HG03039 (cell line): ENCODE measurements around the gene FTL.

Source experiments
- ATAC-seq: cut with Tn5 transposase; IDR thresholded peaks from one replicate; pipeline ENCODE4 v1.9.1; 2021; ENCODE audit warnings: mild to moderate bottlenecking, moderate library complexity; ENCODE audit not compliant: unreplicated experiment

FTL gene

DNA sequence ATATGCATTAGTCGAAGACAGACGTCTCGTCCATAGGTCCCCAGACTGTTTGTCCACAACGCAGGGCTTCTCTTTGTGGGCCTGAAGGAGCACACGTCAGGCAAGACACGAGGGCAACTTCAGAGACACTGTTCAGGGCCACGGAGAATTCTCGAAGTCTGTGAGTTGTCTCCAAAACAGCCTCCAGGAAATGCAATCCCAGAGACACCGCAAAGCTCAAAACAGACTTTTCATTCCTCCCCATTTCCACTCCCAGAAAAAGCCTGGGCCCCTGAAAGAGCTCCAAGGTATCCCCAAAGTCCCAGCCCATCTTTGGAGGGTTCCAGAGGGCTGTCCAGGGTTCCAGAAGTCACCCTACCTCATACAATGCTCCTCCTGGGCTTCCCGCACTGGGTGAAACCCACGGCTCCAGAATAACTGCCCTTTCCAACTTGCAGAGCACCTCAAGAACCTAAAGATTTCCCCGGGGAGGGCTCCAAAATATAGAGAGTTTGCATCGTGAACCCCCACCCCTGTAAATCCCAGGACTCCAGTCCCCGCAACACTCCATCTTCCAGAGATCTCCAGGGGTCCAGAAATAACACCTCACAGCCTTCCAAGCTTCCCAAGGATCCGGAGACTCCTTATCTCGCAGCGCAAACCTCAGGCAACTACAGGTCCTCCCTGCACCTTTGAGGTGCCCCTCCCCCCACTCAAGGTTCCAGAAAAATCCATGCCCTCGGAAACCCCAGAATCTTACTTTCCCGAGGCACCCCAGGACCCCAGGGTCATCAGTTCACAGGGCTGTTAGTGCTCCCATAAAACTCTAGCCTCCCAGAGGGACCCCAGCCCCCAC lies 687 bp upstream of the FTL start:
- no peak for ATAC-seq

DNA sequence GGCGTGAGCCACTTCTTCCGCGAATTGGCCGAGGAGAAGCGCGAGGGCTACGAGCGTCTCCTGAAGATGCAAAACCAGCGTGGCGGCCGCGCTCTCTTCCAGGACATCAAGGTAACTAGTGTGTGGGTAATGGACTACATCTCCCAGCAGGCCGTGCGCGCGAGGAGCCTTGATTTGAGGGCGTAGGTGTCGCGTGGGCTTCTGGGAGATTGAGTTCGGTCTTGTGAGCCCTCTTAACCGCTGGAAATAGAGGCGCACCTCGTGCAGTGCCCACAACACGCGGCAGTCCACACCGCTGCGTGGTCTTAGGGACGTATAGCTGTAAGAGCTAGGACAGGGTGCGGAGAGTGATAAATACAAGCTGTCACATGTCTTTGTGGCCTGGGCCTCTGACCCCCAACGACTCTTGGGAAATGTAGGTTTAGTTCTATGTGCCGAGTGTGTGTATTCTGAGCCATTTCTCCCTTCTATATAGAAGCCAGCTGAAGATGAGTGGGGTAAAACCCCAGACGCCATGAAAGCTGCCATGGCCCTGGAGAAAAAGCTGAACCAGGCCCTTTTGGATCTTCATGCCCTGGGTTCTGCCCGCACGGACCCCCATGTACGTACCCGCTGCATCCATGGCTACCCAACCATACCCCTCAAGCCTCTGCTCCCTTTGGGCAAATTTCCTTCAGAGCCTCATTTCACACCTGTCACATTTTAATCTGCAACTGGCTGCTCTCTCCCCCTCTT lies 864 bp downstream of the FTL start:
- no peak for ATAC-seq

DNA sequence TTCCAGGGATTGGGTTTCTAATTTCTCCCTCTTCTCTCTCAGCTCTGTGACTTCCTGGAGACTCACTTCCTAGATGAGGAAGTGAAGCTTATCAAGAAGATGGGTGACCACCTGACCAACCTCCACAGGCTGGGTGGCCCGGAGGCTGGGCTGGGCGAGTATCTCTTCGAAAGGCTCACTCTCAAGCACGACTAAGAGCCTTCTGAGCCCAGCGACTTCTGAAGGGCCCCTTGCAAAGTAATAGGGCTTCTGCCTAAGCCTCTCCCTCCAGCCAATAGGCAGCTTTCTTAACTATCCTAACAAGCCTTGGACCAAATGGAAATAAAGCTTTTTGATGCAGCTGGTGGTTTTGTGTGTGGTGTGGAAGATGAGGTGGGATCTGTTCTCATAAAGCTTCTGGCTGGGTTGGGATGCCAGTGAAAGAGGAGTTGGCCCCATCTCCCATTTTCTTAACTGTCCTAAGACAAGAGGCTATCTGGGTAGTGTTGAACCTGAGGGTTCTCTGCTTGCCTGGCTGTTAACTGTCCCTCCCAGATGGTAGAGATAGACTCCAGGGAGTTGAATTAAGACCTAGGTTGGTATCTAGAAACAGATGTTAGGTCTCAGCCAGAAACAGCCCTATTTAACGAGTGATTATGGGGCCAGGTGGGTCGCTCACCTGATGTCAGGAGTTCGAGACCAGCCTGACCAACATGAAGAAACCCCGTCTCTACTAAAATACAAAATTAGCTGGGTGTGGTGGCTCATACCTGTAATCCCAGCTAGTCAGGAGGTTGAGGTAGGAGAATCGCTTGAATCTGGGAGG lies 1.6 kb downstream of the FTL start:
- ATAC-seq = no peak

DNA sequence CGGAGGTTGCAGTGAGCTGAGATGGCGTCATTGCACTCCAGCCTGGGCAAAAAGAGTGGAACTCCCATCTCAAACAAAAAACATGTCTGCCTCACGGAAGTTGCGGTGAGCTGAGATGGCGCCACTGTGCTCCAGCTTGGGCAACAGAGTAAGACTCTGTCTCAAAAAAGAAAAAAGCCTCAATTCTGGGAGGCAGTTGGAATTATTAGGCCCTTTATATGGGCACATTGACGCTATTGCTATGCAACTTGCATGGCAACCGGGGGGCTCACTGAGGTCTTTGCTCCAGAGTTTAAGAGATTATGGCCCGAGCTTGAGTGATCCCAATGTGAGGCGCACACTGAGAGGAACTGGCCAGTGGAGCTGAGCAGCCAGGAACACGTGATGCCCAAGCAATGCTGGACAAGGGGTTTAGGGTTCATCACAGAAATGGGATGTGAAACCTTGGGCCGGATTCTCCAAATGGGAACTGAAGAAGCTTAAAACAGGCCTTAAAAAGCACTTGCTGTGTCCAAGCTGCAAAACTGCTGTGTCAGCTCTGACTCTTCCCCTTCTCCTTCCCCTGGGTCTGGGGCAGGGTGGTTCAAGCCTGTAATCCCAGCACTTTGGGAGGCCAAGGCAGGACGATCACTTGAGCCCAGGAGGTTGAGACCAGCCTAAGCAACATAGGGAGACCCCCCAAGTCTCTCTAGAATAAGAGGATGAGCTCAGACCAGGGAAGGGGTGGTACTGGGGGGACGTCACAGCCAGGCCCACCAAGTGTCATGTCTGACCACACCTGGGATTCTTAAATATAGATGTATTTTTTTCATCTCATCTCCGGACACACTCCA lies 2.5 kb downstream of the FTL start:
- ATAC-seq = no peak

DNA sequence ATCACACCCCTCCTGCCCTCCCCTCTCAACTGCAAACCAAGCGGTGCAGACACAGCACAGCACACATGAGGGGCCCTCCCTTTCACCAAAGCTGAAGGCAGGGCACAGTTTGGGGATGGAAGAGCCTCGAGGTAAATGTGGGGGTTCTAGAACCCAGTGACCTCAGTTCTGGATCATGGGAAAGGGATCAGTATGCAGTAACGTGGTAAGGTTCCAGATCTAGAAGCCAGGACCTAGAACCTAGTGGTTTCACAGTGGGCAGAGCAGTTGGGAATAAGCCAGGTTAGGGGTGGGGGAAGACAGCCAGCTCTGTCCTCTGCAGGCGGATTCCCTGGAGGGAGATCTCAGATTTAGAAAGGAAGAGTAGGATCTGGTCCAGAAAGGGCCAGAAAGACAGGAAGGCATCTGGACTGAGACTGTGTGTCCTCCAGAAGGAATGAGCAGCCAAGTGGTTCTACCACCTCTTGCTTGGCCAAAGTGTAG lies 3.1 kb downstream of the FTL start:
- no peak for ATAC-seq

DNA sequence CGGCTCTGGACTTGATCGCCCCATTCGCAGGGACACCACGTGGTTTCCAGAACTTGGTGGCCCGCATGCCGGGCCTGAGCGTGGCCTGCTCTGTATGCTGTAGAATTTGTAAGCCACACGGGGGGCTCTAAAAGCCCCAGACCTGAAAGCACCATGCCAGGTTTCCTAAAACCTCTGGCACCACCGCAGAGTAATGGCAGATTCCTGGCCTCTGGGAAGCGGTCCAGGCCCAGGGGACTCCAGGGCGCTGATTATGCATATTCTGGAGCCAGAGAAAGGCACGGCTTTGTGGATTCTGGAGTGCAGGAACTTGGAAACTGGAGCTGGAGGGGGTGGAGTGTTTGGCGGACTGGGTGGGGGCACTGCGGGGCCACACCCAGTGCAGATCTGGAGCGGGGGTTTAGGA lies 3.7 kb downstream of the FTL start:
- no peak for ATAC-seq

DNA sequence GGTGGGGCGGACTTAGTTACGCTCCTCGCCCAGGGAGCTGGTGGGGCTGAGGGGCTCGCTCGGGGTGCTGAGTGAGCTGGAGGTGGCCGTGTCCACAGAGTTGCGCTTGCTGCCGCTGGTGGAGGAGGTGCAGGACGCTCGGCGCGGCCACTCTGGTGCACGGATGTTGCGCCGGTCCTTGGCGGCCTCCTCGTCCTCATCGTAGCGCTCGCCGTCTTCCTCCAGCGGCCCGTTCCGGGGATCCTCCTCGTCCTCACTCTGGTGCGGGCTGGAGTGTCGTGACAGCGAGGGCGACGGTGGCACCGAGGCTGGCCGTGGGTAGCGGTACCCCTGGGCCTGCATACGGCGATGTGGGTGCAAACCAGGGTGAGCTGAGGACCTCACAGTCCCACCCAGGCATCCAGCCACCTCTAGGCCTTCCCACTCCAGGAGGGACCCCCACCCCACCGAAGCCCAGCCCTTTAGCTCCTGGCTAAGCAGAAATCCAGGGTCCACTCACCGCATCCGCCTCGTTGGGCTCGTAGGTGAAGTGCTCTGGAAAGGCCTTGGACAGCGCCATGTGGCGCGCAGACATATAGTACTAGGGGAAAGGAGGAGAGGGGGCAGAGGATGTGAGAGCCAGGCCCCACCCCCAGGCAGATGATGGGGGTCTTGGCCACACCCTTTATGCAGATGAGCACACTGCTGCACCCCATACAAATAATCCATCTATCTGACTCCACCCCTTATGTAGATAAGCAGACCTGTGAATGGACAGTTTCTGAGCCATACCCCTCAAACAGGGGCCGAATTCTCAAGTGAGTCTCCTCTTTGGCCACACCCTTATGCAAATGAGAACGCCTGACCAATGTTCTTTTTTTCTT lies 4.4 kb downstream of the FTL start:
- no peak for ATAC-seq

DNA sequence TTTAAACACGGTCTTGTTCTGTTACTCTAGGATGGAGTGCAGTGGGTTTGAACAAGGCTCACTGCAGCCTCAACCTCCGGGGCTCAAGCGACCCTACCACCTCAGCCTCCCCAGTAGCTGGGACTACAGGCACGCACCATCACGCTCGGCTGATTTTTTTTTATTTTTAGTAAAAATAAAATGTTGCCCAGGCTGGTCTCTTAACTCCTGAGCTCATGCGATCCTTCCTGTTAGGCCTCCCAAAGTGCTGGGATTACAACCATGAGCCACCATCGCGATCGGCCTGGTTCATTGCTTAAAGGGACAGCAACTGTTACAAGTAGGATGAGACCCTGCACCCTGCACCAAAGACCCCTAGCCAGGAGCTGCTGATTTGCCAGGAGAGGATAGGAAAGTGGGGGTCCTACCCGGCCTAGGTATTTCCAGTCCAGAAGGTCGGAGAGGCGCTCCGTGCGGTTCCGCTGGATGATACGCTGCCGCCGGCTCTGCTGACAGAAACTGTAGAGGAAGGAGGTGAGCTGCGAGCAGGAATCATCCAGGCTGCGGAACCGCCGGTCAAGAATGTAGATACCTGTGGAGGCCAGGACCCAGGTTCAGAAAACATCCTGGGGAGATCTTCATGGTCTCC lies 5.1 kb downstream of the FTL start:
- ATAC-seq = no peak

DNA sequence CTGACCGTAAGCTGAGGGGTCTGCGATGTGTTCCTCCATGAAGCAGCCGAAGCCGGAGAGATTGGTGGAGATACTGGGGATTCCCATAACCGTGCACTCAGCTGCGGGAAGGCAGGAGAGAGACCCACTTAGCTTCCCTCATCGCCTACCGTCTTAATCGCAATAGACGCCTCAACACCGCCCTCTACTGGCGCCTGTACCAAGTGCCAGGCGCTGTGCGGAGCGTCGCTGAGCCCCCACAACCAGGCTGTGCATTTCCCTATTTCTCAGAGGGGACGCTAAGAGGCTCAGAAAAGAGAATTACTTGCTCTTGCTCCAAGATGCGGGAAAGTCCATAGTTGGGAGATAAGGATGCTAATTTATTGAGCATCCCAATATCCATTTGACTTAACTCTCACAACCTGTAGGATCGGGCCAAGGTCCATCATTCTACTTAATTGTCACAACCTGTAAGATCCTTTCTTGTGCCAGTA lies 5.8 kb downstream of the FTL start:
- ATAC-seq = no peak

DNA sequence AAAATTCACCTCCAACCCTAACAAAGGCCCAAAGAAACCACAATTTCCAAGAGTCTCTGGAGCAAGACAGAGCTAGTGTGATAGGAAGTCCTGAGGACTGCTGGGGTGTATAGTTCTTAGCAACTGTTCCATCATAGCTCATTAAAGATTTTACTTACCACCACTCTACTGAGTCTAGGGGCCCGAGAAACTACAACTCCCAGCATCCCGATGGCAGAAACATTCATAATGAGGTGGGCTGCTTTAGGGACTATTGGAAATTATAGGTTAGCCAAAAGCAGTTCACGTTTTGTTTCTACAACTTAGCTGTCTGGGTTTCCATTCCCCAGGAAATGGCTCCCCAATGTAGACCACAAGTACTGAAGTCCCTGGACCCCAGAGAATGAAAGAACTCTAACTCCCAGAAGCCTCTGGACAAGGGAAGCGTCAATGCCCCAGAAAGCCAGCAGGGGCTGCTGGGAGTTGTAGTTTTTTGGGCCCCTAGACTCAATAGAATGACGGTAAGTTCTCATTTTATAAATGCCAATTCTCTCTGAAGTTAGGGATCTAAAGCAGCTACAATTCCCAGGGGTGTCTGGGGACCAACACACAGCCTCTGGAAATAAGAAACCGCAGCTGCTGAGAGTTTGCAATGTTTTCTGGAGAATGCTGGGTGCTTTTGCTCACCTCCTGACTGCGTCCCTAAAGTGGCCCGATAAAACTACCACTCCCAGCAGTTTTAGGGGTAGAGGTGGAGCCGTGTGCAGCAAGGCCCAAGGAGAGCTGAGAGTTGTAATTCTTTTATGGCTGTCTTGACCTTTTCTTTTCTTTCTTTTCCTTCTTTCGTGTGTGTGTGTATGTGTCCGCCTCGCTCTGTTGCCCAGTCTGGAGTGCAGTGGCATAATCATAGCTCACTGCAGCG lies 11.1 kb downstream of the FTL start:
- ATAC-seq = no peak

DNA sequence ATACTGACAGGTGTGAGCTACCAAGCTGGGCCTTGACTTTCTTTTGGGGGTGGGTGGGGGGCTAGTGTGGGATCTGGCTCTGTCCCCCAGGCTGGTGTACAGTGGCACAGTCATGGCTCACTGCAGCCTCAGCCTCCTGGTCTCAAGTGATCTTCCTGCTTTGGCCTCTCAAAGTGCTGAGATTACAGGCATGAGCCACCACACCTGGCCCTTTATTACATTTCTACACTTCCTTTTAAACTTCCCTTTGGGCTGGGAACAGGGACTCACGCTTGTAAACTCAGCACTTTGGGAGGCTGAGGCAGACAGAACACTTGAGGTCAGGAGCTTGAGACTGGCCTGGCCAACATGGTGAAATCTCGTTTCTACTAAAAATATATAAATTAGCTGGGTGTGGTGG lies 12.0 kb downstream of the FTL start:
- no peak for ATAC-seq

DNA sequence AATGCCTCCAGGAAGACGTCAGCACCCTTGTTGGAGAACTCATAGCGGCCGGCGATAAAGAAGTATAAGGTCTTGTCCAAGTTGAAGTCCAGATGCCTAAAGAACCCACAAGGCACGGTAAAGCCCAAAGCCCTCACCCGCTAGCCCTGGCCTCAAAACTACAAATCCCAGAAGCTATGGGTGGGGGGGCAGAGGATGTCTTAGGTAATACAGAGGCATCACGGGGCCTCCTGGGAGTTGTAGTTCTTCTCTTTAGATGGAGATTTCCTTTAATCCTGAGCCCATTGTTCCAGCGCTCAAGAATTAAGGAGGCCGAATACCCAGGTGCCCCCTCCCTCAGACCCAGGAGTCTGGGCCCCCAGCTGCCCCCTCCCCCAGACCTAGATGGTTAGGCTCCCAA lies 17.2 kb downstream of the FTL start:
- ATAC-seq = no peak

DNA sequence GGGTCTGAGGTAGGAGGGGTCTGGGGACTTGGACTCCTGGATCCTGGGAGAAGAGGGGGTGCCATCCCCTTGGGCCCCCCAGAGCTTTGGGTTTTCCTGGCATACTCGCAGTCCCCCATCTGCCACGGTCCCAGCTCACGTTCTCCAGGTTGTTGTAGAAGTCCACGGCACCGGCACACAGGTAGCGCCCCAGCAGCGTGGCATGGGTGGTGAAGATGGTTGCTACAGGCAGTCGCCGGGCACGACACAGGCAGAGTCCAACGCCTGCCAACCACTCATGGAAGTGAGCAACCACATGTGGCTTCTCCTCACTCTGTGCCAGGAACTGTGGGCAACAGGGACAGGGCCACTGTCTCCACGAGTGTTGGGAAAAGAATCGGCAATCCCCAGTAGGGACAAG lies 20.6 kb downstream of the FTL start:
- ATAC-seq = no peak

DNA sequence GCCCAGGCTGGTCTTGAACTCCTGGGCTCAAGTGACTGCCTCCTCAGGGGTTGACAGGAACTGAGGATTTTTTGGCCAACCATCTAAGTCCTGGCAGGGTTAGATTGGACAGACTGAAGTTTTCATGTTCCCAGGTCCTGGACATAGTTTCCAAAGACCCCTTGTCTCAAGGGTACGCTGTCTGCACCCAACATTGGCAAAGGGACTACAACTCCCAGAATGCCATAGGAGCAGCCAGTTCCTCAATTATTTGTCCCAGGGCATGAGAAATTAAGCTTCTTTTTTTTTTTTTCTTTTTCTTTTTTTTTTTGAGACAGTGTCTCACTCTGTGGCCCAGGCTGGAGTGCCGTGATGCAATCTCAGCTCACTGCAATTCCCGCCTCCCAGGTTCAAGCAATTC lies 21.1 kb downstream of the FTL start:
- no peak for ATAC-seq

DNA sequence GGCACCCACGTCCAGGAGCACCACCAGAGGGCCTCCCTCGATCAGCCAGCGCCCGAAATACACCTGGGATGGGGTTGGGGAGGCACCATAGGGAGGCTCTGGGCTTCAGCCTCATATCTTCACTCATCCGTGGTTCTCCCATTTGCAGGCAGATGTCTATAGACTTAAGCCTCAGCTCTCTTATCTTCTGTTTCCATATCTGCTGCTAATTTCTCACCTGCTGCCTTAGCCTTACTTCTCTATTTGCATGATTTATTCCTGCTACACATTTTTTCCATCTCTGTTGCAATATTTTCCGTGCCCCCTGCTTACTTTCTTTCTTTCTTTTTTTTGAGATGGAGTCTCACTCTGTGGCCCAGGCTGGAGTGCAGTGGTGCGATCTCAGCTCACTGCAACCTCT lies 22.2 kb downstream of the FTL start:
- ATAC-seq = no peak

DNA sequence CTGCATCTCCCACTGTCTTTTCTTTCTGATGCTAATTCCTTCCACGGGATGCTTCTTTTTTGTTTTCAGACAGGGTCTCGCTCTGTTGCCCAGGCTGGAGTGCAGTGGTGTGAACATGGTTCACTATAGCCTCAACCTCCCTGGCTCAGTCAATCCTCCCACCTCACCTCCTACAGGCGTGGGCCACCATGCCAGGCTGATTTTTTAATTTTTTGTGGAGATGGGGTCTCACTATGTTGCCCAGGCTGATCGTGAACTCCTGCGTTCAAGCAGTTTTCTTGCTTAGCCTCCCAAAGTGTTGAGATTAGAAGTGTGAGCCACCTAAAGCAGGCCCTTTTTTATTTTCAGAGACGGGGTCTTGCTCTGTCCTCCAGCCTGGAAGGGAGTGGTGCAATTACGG lies 23.2 kb downstream of the FTL start:
- ATAC-seq = no peak

DNA sequence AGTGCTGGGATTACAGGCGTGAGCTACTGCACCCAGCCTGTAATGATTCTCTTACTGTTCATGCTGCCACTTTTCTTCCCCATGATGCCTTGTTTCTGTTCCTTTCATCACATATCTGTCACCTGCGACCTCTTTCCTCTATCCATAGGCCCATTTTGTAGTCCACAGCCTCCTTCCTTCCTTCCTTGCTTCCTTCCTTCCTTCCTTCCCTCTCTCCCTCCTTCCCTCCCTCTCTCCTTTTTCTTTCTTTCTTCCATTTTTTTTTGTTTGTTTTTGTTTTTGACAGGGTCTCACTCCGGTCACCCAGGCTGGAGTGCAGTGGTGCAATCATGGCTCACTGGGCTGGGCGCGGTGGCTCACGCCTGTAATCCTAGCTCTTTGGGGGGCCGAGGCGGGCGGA lies 23.8 kb downstream of the FTL start:
- ATAC-seq = no peak

DNA sequence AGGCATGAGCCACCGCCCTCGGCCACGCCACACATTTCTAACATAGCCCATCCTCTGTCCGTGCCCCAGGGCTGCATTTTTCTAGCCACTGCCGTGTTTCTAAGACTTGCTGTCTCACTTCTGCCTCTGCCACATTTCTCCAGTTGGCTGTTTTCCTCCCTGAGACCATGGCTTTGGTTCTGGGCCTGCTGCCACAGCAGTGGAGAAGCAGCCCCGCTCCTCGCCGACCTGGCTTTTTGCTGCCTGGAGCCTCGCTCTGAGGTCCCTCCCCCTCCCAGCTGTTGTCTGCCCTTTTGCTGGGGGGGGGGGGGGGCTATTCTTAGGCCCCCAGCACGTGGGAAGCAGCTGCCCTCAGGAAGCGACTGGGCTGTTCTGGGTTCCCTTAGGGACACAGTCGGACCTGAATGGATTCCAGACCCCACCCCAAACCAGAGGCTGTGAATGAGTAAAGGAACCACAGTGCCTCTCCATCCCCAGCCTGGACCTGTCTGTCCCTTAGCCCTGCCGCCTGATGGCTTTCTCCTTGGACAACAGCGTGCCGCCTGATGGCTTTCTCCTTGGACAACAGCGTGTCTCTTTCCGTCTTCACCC lies 24.7 kb downstream of the FTL start:
- no peak for ATAC-seq
